Immature natural killer cell (primary cell): Measurements from ENCODE around the gene NBAS. TPM values are rescaled to one million over a fixed set of nuclear protein-coding genes. Genes with fewer than 3 reads are reported as not detected.

Source experiments
- DNase-seq, 3 donors: peaks; one replicate each; pipeline ENCODE4 v3.0.0; 2022; ENCODE audit warnings: mixed read lengths in 1 of 3
- H3K27ac Mint-ChIP-seq, 6 donors: one replicate each; pipeline ENCODE4 v1.8.0; 2020; ENCODE audit warnings: mixed read lengths in 6 of 6, mild to moderate bottlenecking in 5 of 6, inconsistent platforms in 4 of 6, moderate library complexity in 3 of 6
- H3K27me3 Mint-ChIP-seq, 3 donors: one replicate each; pipeline ENCODE4 v1.8.0; 2020 to 2021; ENCODE audit warnings: low read depth in 3 of 3, mild to moderate bottlenecking in 3 of 3, mixed read lengths in 3 of 3, moderate library complexity in 3 of 3, inconsistent platforms in 1 of 3
- H3K36me3 Mint-ChIP-seq, 3 donors: one replicate each; pipeline ENCODE4 v1.8.0; 2020; ENCODE audit warnings: mixed read lengths in 3 of 3, inconsistent platforms in 2 of 3, mild to moderate bottlenecking in 2 of 3
- H3K4me1 Mint-ChIP-seq, 2 donors: one replicate each; pipeline ENCODE4 v1.8.0; 2020; ENCODE audit warnings: inconsistent platforms in 2 of 2, mild to moderate bottlenecking in 2 of 2, mixed read lengths in 2 of 2, moderate library complexity in 1 of 2
- H3K4me3 Mint-ChIP-seq, 5 donors: one replicate each; pipeline ENCODE4 v1.8.0; 2020; ENCODE audit warnings: mild to moderate bottlenecking in 5 of 5, mixed read lengths in 5 of 5, inconsistent platforms in 3 of 5, moderate library complexity in 3 of 5
- H3K9me3 Mint-ChIP-seq, 6 donors: one replicate each; pipeline ENCODE4 v1.8.0; 2020; ENCODE audit warnings: mild to moderate bottlenecking in 6 of 6, mixed read lengths in 6 of 6, inconsistent platforms in 4 of 6, moderate library complexity in 3 of 6
- polyA plus RNA-seq, 3 donors: library from polyadenylated mRNA; unstranded; fragments of 300-500 nt; fragmentation: Illumina TruSeq; gene quantifications; one replicate each; pipeline ENCODE4 v1.2.3, GENCODE V29; 2021

The NBAS gene
- polyA plus RNA-seq, 3 donors from 2014 or later, result 10.8 to 21.0 (median 11.6) TPM

GRCh38 chr2:15596968-15597367 lies 35.8 kb upstream of the NBAS start:
- Mint-ChIP-seq H3K27me3 (peaks cover 0 to 3% (median 0%) of the 10 kb centered on the region in 3 donors), H3K27ac (no peak overlapping the region), H3K4me1 (peaks cover 26 to 44% of the 10 kb centered on the region in 2 donors), H3K9me3 (no peaks in the 10 kb centered on the region), H3K4me3 (no peak overlapping the region), H3K36me3 (peaks cover 12 to 36% (median 21%) of the 10 kb centered on the region in 3 donors)
- DNase-seq, result no peak

GRCh38 chr2:15596350-15596749 lies 35.2 kb upstream of the NBAS start:
- Mint-ChIP-seq H3K27ac (peak overlapping the region in 2 of 6 donors; percentile 9 to 37), H3K4me1 (peaks cover 29 to 49% of the 10 kb centered on the region in 2 donors), H3K36me3 (peaks cover 12 to 31% (median 18%) of the 10 kb centered on the region in 3 donors), H3K9me3 (no peaks in the 10 kb centered on the region), H3K27me3 (peaks cover 0 to 3% (median 2%) of the 10 kb centered on the region in 3 donors), H3K4me3 (no peak overlapping the region)
- no peak for DNase-seq

- Mint-ChIP-seq H3K4me1 (peaks cover 33 to 53% of the 10 kb centered on the region in 2 donors), H3K36me3 (peaks cover 12 to 27% (median 18%) of the 10 kb centered on the region in 3 donors), H3K27me3 (peaks cover 0 to 3% (median 3%) of the 10 kb centered on the region in 3 donors)
Measured at GRCh38 chr2:15595936-15596335, 34.8 kb upstream of the NBAS start.

GRCh38 chr2:15595342-15595905 lies 34.3 kb upstream of the NBAS start:
- Mint-ChIP-seq H3K9me3 (no peaks in the 10 kb centered on the region), H3K27ac (no peak overlapping the region), H3K4me3 (no peak overlapping the region), H3K4me1 (peaks cover 35 to 54% of the 10 kb centered on the region in 2 donors), H3K27me3 (peaks cover 0 to 3% (median 3%) of the 10 kb centered on the region in 3 donors), H3K36me3 (peaks cover 12 to 23% (median 17%) of the 10 kb centered on the region in 3 donors)
- no peak for DNase-seq

More at GRCh38 chr2:15595936-15596335, 34.8 kb upstream of the NBAS start:
- Mint-ChIP-seq H3K4me3 (no peak overlapping the region), H3K9me3 (no peaks in the 10 kb centered on the region), H3K27ac (peak overlapping the region in 1 of 6 donors; percentile 37)
- no peak for DNase-seq

GRCh38 chr2:15594291-15595256 lies 33.4 kb upstream of the NBAS start:
- Mint-ChIP-seq H3K27me3 (peaks cover 0 to 3% (median 3%) of the 10 kb centered on the region in 3 donors), H3K9me3 (no peaks in the 10 kb centered on the region), H3K4me1 (peaks cover 36 to 54% of the 10 kb centered on the region in 2 donors), H3K4me3 (peak overlapping the region in 1 of 5 donors; percentile 4), H3K36me3 (peaks cover 12 to 19% (median 13%) of the 10 kb centered on the region in 3 donors), H3K27ac (no peak overlapping the region)
- no peak for DNase-seq

GRCh38 chr2:15593327-15593705 lies 32.2 kb upstream of the NBAS start:
- Mint-ChIP-seq H3K4me3 (peak overlapping the region; percentile 92 to 95 (median 94)), H3K27me3 (peaks cover 0 to 3% (median 3%) of the 10 kb centered on the region in 3 donors), H3K27ac (peak overlapping the region in 5 of 6 donors; percentile 81 to 93 (median 89)), H3K9me3 (no peaks in the 10 kb centered on the region), H3K4me1 (peaks cover 36 to 54% of the 10 kb centered on the region in 2 donors), H3K36me3 (peaks cover 9 to 13% (median 12%) of the 10 kb centered on the region in 3 donors)
- DNase-seq, result no peak

- peaks cover 36 to 54% of the 10 kb centered on the region in 2 donors for H3K4me1 Mint-ChIP-seq
- H3K4me3 Mint-ChIP-seq, result peak within 1 kb of the TSS; percentile 92 to 95 (median 94)
- H3K27me3 Mint-ChIP-seq, result peaks cover 0 to 4% (median 3%) of the 10 kb centered on the region in 3 donors
- no peaks in the 10 kb centered on the region for H3K9me3 Mint-ChIP-seq
- peaks cover 0 to 7% (median 5%) of the 10 kb centered on the region in 3 donors for H3K36me3 Mint-ChIP-seq
- peak within 1 kb of the TSS; percentile 81 to 95 (median 89) for H3K27ac Mint-ChIP-seq
- peak; percentile 79 to 84 (median 83) for DNase-seq
Measured at GRCh38 chr2:15591692-15592463, 30.7 kb upstream of the NBAS start, which contains the start of gene DDX1. DDX1 (plus strand) TSS chr2:15591868; CDS start chr2:15591934, 66 bp downstream.

GRCh38 chr2:15591373-15591691 lies 30.2 kb upstream of the NBAS start:
- H3K27me3 Mint-ChIP-seq, result peaks cover 0 to 4% (median 3%) of the 10 kb centered on the region in 3 donors
- peaks cover 36 to 52% of the 10 kb centered on the region in 2 donors for H3K4me1 Mint-ChIP-seq
- peak overlapping the region; percentile 81 to 95 (median 89) for H3K27ac Mint-ChIP-seq
- no peaks in the 10 kb centered on the region for H3K9me3 Mint-ChIP-seq
- H3K4me3 Mint-ChIP-seq, result peak overlapping the region; percentile 92 to 95 (median 94)
- no peak for DNase-seq
- peaks cover 0 to 6% (median 2%) of the 10 kb centered on the region in 3 donors for H3K36me3 Mint-ChIP-seq

- Mint-ChIP-seq H3K4me3 (no peak overlapping the region), H3K27ac (no peak overlapping the region), H3K4me1 (peaks cover 23% of the 10 kb centered on the region in 2 donors), H3K27me3 (peaks cover 3 to 5% (median 4%) of the 10 kb centered on the region in 3 donors), H3K9me3 (no peaks in the 10 kb centered on the region), H3K36me3 (no peaks in the 10 kb centered on the region)
- no peak for DNase-seq
Measured at GRCh38 chr2:15588329-15588919, 27.3 kb upstream of the NBAS start.

GRCh38 chr2:15584767-15585469 lies 23.8 kb upstream of the NBAS start:
- H3K9me3 Mint-ChIP-seq, result no peaks in the 10 kb centered on the region
- no peak for DNase-seq
- no peaks in the 10 kb centered on the region for H3K4me1 Mint-ChIP-seq
- peaks cover 2 to 5% (median 5%) of the 10 kb centered on the region in 3 donors for H3K27me3 Mint-ChIP-seq
- H3K27ac Mint-ChIP-seq, result no peak overlapping the region
- H3K4me3 Mint-ChIP-seq, result no peak overlapping the region
- H3K36me3 Mint-ChIP-seq, result no peaks in the 10 kb centered on the region

- no peak overlapping the region for H3K4me3 Mint-ChIP-seq
- no peaks in the 10 kb centered on the region for H3K9me3 Mint-ChIP-seq
- peaks cover 2 to 5% (median 5%) of the 10 kb centered on the region in 3 donors for H3K27me3 Mint-ChIP-seq
- no peaks in the 10 kb centered on the region for H3K36me3 Mint-ChIP-seq
- no peak for DNase-seq
- no peak overlapping the region for H3K27ac Mint-ChIP-seq
- no peaks in the 10 kb centered on the region for H3K4me1 Mint-ChIP-seq
Measured at GRCh38 chr2:15584316-15584715, 23.2 kb upstream of the NBAS start.

- Mint-ChIP-seq H3K27me3 (peaks cover 2 to 5% (median 5%) of the 10 kb centered on the region in 3 donors), H3K4me1 (no peaks in the 10 kb centered on the region), H3K9me3 (no peaks in the 10 kb centered on the region), H3K27ac (no peak overlapping the region), H3K36me3 (no peaks in the 10 kb centered on the region), H3K4me3 (no peak overlapping the region)
- DNase-seq, result no peak
Measured at GRCh38 chr2:15583826-15584225, 22.7 kb upstream of the NBAS start.
